Measurements from ENCODE around the gene REELD1. TPM values are rescaled to one million over a fixed set of nuclear protein-coding genes. Genes with fewer than 3 reads are reported as not detected.

REELD1 gene
- total RNA-seq, 1 experiment from 2014 or later, result 0.25 TPM

- ATAC-seq, result no peak
- no peak overlapping the region for H3K27ac ChIP-seq (ENCODE audit: low read depth, low read length)
- no peaks in the 10 kb centered on the region for H3K27me3 ChIP-seq (ENCODE audit: insufficient read depth, low read length)
- no peaks in the 10 kb centered on the region for H3K36me3 ChIP-seq (ENCODE audit: control insufficient read depth in 1 of 2, insufficient read depth in 2 of 2, low read length in 2 of 2)
- ChIA-PET CTCF (no interaction called here), RAD21 (ENCODE audit: low non-redundant PET in 1 of 2, low total read pairs in 2 of 2, uncharacterized antibody in 2 of 2, unreplicated experiment in 2 of 2) (no interaction called here), POLR2A (no interaction called here)
- intact Hi-C loops (cut with micrococcal nuclease), result no loop called here
- no peaks in the 10 kb centered on the region for H3K4me1 ChIP-seq (ENCODE audit: control insufficient read depth in 1 of 2, insufficient read depth in 2 of 2, low read length in 2 of 2)
- H3K9me3 ChIP-seq (ENCODE audit: control insufficient read depth in 1 of 2, insufficient read depth in 1 of 2, low read depth in 1 of 2, low read length in 2 of 2), result no peaks in the 10 kb centered on the region
- no peaks in the 10 kb centered on the region for H3K79me2 ChIP-seq (ENCODE audit: insufficient read depth, low read length)
- H3K4me3 ChIP-seq (replicated peaks in 1 of 2; ENCODE audit: low read depth in 1 of 2, low read length in 2 of 2), result no peak overlapping the region
- H3K9ac ChIP-seq (ENCODE audit: low read length), result no peak overlapping the region
- no peak overlapping the region for H3K4me2 ChIP-seq (ENCODE audit: low read length)
- TF ChIP-seq EZH2phosphoT487 (IDR thresholded peaks at IDR 0.05; ENCODE audit: borderline replicate concordance) (no peak), CBX3 (IDR thresholded peaks at IDR 0.05; ENCODE audit: low read depth) (no peak), CTCF (IDR thresholded peaks at IDR 0.05 in 2 of 3, conservative IDR thresholded peaks at IDR 0.05 in 1 of 3; ENCODE audit: borderline replicate concordance in 1 of 3, insufficient read depth in 1 of 3, low read depth in 2 of 3, low read length in 2 of 3) (no peak), SRF (IDR thresholded peaks at IDR 0.05; ENCODE audit: low read depth) (no peak), CEBPB (IDR thresholded peaks at IDR 0.05; ENCODE audit: low read depth) (no peak), ZBTB33 (IDR thresholded peaks at IDR 0.05; ENCODE audit: extremely low read depth, insufficient replicate concordance, low read length) (no peak), ZNF274 (IDR thresholded peaks at IDR 0.05; ENCODE audit: low read depth, low read length) (no peak), ATF3 (IDR thresholded peaks at IDR 0.05) (no peak), YY1 (IDR thresholded peaks at IDR 0.05; ENCODE audit: extremely low read depth, insufficient replicate concordance, low read depth, low read length) (no peak), POLR2AphosphoS5 (IDR thresholded peaks at IDR 0.05; ENCODE audit: low read depth, low read length) (no peak), TCF7L2 (IDR thresholded peaks at IDR 0.05; ENCODE audit: borderline replicate concordance, extremely low read depth, insufficient read depth, insufficient read length) (no peak), ZFX (IDR thresholded peaks at IDR 0.05) (no peak), SIN3A (IDR thresholded peaks at IDR 0.05; ENCODE audit: low read depth) (no peak), MAX (IDR thresholded peaks at IDR 0.05) (no peak), POLR2A (IDR thresholded peaks at IDR 0.05; ENCODE audit: borderline replicate concordance, extremely low read depth, insufficient read depth, insufficient read length) (no peak)
- no peaks in the 10 kb centered on the region for H3K9me2 ChIP-seq (ENCODE audit: insufficient read depth)
- no peaks in the 10 kb centered on the region for H4K20me1 ChIP-seq (ENCODE audit: insufficient read depth)
- DNase-seq (ENCODE audit: low read depth, low spot score), result no peak
- BruUV-seq (replicated peaks), result no TSS peak
- no peak overlapping the region for H2AFZ ChIP-seq (ENCODE audit: low read depth, low read length, poor library complexity, severe bottlenecking)
Measured at GRCh38 chr4:146267826-146268225, 53.5 kb downstream of the REELD1 start.

Measured in HCT116 (cell line).